HG03460 (cell line): ENCODE results near the gene CLCN1.
"Not testable (repeated sequence)": the region's sequence is repeated elsewhere in the genome, so short reads cannot be mapped to it uniquely, and the experiment has no call there.

Experiments used
- ATAC-seq: cut with Tn5 transposase; IDR thresholded peaks from one replicate; pipeline ENCODE4 v1.9.1; 2021; ENCODE audit not compliant: unreplicated experiment

Gene CLCN1

GRCh38 chr7:143315776-143316175 lies at the start of gene CLCN1:
TSS of gene CLCN1 (plus strand) at chr7:143316111. CDS start at chr7:143316213, 102 bp downstream.
- no peak for ATAC-seq

GRCh38 chr7:143269251-143269650 lies 46.7 kb upstream of the CLCN1 start:
- ATAC-seq = no peak

- ATAC-seq = no peak
Measured at GRCh38 chr7:143271240-143271639, 44.7 kb upstream of the CLCN1 start.

DNA sequence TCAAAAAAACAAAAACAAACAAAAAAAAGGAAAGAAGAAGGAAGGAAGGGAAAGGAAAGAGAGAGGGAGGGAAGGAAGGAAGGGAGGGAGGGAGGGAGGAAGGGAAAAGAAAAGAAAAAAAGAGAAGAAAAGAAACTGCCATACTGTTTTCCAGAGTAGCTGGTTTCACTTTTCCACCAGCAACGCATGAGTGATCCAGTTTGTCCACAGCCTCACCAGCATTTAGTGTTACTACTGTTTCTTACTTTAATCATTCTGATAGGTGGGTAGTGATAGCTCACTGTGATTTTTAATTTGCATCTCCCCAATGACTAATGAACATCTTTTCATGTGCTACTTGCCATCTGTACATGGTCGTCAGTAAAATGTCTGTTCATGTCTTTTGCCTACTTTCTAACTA lies 43.0 kb upstream of the CLCN1 start:
- ATAC-seq = no peak

DNA sequence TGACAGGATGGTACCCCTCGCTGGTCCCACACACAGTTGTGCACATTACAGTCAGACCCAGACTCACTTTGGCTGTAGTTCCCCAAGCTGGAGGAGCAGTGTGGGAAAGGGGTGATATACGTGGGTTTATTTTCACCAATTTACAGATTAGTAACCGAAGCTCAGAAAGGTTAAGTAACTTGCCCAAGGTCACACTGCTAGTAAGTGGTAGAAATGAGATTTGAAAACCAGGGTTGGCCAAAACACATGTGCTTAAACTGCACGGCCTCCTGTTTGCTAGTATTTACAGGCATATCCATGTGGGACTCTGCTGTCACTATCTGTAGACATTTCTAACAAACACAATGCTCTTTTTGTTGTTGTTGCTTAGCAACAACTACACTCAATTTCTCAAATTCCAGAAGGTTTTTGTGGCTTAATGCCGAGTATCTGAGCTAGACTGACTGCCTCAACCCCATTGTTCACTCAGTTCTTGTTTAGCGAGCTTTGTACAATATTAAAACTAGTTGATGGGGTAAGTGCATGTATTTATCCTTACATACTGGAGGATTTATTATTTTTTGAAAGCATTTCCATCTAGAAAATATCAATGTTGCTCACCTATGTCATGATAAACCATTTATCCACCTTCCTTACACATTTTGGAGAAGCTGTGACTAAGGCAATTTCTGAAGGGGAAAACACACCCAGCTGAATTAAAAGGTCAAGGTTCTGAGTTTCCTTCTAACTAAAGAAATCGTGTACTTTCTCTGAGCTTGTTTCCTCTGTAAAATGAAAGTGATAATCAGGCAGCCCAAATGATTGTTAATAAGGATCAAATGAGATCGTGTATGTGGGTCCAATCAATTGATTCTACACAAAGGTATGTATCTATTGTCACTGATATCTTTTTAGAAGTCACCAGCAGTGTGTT lies 36.5 kb upstream of the CLCN1 start:
- no peak for ATAC-seq

- no peak for ATAC-seq
Measured at GRCh38 chr7:143280160-143280559, 35.8 kb upstream of the CLCN1 start.

DNA sequence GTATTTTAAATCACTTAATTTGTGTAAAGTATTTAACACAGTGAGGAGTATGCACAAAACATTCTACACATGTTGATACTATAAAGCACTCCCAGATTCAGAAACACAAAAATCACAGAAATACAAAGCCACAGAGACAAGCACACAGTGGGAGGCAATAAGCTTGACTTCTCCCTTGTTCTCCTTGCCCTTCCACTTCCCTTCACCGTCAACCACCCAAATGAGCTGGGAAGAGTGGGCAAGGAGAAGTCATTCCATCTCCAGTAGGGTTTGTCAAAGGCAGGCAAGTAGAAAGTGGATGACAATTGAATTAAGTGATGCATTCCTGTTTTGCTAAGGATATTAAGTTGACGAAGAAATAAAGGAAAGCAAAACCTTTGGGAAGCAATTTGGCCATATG lies 35.3 kb upstream of the CLCN1 start:
- no peak for ATAC-seq

- no peak for ATAC-seq
Measured at GRCh38 chr7:143281529-143281928, 34.4 kb upstream of the CLCN1 start.

GRCh38 chr7:143282124-143282523 lies 33.8 kb upstream of the CLCN1 start:
- no peak for ATAC-seq

DNA sequence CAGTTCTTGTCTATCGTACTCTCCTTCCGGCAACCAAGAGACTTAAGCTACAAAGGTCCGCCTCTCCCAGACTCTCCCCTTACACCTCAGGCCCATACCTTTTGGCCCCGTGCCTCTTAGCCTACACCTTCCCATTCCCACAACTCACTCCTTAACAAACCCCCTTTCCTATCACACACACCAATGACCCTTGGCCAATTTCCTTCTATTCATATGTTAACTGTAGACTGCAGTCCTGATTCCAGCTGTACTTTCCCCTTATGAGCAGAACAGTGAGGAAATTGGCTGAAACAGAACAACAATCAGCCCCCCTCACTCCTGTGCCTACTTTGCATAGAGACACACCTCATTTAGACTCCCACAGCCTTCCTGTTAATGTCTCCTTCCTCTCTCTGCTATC lies 32.5 kb upstream of the CLCN1 start:
- no peak for ATAC-seq

- no peak for ATAC-seq
Measured at GRCh38 chr7:143284591-143285469, 31.1 kb upstream of the CLCN1 start, which contains the start of gene TMEM139. TSS of gene TMEM139 (plus strand) at chr7:143284958. CDS start at chr7:143285958, 1,000 bp downstream.

DNA sequence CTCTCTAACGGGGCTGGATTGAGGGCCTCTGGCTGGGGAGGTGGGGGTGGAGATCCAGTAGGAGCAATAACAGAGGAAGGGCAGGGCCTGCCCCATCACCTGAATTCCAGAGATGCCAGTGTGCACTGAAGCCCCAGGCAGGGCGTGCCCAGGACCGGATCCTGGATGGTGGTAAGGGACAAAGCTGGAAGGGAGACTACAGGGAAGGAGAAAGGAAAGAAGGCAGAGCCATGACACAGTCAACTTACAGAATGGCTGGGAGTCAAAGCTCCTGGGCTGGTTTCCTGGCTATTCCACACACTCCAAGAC lies 30.5 kb upstream of the CLCN1 start:
- ATAC-seq = no peak

DNA sequence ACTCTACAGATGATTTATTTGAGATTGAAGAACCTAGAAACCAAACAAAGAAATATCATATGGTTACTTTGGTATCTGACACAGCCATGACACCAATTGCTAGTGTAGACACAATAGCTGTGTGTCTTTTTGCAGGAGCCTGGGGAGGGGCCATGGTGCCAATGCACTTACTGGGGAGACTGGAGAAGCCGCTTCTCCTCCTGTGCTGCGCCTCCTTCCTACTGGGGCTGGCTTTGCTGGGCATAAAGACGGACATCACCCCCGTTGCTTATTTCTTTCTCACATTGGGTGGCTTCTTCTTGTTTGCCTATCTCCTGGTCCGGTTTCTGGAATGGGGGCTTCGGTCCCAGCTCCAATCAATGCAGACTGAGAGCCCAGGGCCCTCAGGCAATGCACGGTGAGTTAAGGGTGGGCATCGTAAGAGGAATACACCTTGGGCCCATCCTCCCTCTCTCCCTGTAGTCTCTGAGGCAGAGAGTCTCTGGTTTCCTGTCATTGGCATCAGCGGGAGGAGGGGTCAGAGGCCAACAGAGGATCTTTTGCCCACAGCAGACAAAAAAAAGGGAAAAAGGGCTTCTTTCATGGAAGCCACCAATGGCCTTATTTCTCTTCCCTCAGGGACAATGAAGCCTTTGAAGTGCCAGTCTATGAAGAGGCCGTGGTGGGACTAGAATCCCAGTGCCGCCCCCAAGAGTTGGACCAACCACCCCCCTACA lies 29.9 kb upstream of the CLCN1 start:
- ATAC-seq = no peak

GRCh38 chr7:143286522-143286890 lies 29.4 kb upstream of the CLCN1 start:
- no peak for ATAC-seq

GRCh38 chr7:143287339-143287934 lies 28.5 kb upstream of the CLCN1 start:
- ATAC-seq = no peak

DNA sequence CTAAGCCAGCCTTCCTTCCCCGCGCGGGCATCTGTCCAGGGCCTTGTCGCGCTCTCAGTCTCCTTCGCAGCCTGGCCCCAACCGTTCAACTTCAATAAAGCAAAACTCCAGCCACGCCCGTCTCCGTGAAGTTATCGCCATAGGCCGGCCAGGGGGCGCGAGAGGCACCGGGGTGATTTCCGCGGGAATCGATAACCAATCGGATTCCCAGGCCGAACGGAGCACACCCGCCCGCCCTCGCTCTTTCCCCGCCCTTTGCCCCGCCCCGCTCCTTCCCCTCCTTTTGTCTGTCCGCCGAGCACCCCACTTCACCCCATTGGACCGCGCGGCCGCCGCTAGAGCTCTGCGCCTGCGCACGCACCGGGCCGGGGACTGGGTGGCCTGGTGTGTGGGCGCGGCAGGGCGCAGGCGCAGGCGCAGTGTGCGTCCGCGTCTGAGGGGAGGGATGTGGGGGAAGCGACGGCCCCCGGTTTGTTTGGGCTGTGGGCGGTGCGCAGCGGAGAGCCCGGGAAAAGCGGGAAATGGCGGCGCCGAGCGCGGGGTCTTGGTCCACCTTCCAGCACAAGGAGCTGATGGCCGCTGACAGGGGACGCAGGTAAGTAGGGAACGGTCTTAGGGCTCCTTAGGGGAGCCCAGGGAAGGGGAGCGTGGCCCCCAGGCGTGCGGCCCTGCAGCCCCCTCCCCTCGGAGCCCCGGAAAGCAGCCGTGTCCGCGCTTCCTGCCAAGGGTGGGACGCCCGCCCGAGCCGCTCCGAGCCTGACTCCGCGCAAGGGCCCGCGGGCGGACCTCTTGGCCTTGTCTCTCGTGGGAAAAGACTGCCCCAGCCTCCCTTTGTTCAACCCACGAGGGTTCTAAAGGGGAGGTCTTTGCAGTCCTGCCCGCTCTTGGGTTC lies 27.7 kb upstream of the CLCN1 start, which contains the start of gene CASP2:
Gene CASP2 (plus strand): TSS at position 417 of the 892 bp plus-strand sequence. CDS start 105 bp downstream, at position 522.
- ATAC-seq = peak; percentile 86

- ATAC-seq = no peak
Measured at GRCh38 chr7:143288836-143289235, 27.1 kb upstream of the CLCN1 start.

GRCh38 chr7:143289421-143289820 lies 26.5 kb upstream of the CLCN1 start:
- no peak for ATAC-seq

- ATAC-seq = not testable (repeated sequence)
Measured at GRCh38 chr7:143289888-143290287, 26.0 kb upstream of the CLCN1 start.

DNA sequence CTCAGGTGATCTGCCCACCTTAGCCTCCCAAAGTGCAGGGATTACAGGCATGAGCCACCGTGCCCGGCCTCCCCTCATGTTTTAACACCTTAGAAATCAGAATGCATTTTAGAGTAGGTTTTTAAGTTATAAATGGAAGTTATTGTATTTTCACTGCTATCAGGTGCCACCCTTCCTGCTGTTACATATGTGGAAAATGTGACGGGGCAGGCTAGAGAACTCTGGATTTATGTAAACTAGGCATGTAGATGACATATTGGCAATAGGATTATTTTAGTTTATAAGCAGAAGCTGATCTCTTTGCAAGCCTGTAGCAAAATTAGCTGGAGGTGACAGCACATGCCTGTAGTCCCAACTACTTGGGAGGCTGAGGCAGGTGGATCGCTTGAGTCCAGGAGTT lies 25.6 kb upstream of the CLCN1 start:
- ATAC-seq = no peak
